PC-9 (cell line): ENCODE measurements around the gene PTPRA. TPM values are rescaled to one million over a fixed set of nuclear protein-coding genes. Genes with fewer than 3 reads are reported as not detected.
A peak's percentile ranks its signal among the peaks of the same experiment; 100 is the strongest.

Experiments used
- Bru-seq: library from RNA; stranded (reverse); fragments of 400-500 nt; gene quantifications from one replicate; lab custom pipeline; 2021; lab: Mats Ljungman, UMichigan
- BruChase-seq, 2 experiments: library from RNA; stranded (reverse); fragments of 400-500 nt; gene quantifications; one replicate each; lab custom pipeline; 2021; lab: Mats Ljungman, UMichigan
- BruUV-seq: library from RNA; stranded (reverse); fragments of 400-500 nt; replicated peaks from 2 replicates; lab custom pipeline; 2021; lab: Mats Ljungman, UMichigan
- CTCF ChIA-PET: fragments of 300-600 bp; sonication (Branson Sonifier 250); formaldehyde crosslinking; loops from one replicate; lab custom pipeline; 2022; ENCODE audit warnings: antibody characterized with exemption; lab: Charles Lee
- POLR2A ChIA-PET: fragments of 300-600 bp; sonication (Branson Sonifier 250); formaldehyde crosslinking; loops from one replicate; lab custom pipeline; 2022; ENCODE audit warnings: antibody characterized with exemption; ENCODE audit not compliant: unreplicated experiment; lab: Charles Lee
- DNase-seq, 2 experiments: peaks; one replicate each; pipeline versions ENCODE4 v3.0.0 to v3.0.0-alpha.2; 2015 to 2022; ENCODE audit warnings: mixed read lengths in 1 of 2
- H2AFZ ChIP-seq: fragments of 200-600 bp; sonication (generic); 2 replicates; pipeline ENCODE4 v1.8.1; 2017; ENCODE audit warnings: antibody characterized with exemption
- H3F3A ChIP-seq: fragments of 200-600 bp; sonication (generic); 2 replicates; pipeline ENCODE4 v1.8.1; 2017; ENCODE audit warnings: antibody characterized with exemption, mild to moderate bottlenecking, low read depth; ENCODE audit not compliant: insufficient read depth
- H3K27ac ChIP-seq: fragments of 200-600 bp; sonication (generic); 2 replicates; pipeline ENCODE4 v1.6.1; 2016; ENCODE audit warnings: mixed run types
- H3K27me3 ChIP-seq: fragments of 200-600 bp; sonication (generic); 2 replicates; pipeline ENCODE4 v1.6.1; 2016; ENCODE audit warnings: low read depth, mixed run types; ENCODE audit not compliant: insufficient read depth
- H3K36me3 ChIP-seq: fragments of 200-600 bp; sonication (generic); 2 replicates; pipeline ENCODE4 v1.6.1; 2016; ENCODE audit warnings: low read depth, mixed run types
- H3K4me1 ChIP-seq: fragments of 200-600 bp; sonication (generic); replicated peaks from 2 replicates; pipeline ENCODE4 v1.6.1; 2016; ENCODE audit warnings: mixed run types; ENCODE audit not compliant: insufficient read depth
- H3K4me2 ChIP-seq: fragments of 200-600 bp; sonication (generic); 2 replicates; pipeline ENCODE4 v1.6.1; 2017; ENCODE audit warnings: mixed run types
- H3K4me3 ChIP-seq: fragments of 200-600 bp; sonication (generic); 2 replicates; pipeline ENCODE4 v1.6.1; 2016; ENCODE audit warnings: mixed run types
- H3K79me2 ChIP-seq: fragments of 200-600 bp; sonication (generic); 2 replicates; pipeline ENCODE4 v1.6.1; 2017; ENCODE audit warnings: low read depth, mixed run types
- H3K9me2 ChIP-seq: fragments of 200-600 bp; sonication (generic); 2 replicates; pipeline ENCODE4 v1.8.1; 2017; ENCODE audit warnings: mild to moderate bottlenecking; ENCODE audit not compliant: insufficient read depth
- H3K9me3 ChIP-seq: fragments of 200-600 bp; sonication (generic); 2 replicates; pipeline ENCODE4 v1.8.1; 2016; ENCODE audit warnings: low read depth; ENCODE audit not compliant: insufficient read depth
- H4K20me1 ChIP-seq: fragments of 200-600 bp; sonication (generic); 2 replicates; pipeline ENCODE4 v1.8.1; 2017; ENCODE audit not compliant: insufficient read depth
- CTCF ChIP-seq: fragments of 200-600 bp; sonication (generic); conservative IDR thresholded peaks from 2 replicates; pipeline ENCODE4 v1.6.1; 2017; ENCODE audit warnings: mixed run types, antibody characterized with exemption, mild to moderate bottlenecking, moderate library complexity
- EZH2 ChIP-seq: fragments of 200-600 bp; sonication (generic); IDR thresholded peaks from 2 replicates; pipeline ENCODE4 v1.8.0; 2017; ENCODE audit warnings: antibody characterized with exemption, low read depth
- intact Hi-C: fragments of 100-400 bp; cut with micrococcal nuclease; formaldehyde crosslinking; loops from one replicate; pipeline ENCODE4 v1.10.0; 2022; ENCODE audit not compliant: unreplicated experiment
- long read RNA-seq: library from polyadenylated mRNA; stranded (forward); transcript quantifications from one replicate; pipeline ENCODE4 v2.0.0, GENCODE V29; 2022
- total RNA-seq: library from RNA; stranded (reverse); gene quantifications from 2 replicates; pipeline ENCODE4 v1.2.3, GENCODE V29; 2021

The PTPRA gene
- total RNA-seq (36.6 and 48.8 TPM in 2 replicates), Bru-seq, nascent RNA (percentile 78 among the genes with signal in this experiment), BruChase-seq, experiment 1, labeled RNA remaining after a 2-hour chase (percentile 70 among the genes with signal in this experiment), BruChase-seq, experiment 2, labeled RNA remaining after a 6-hour chase (percentile 66 among the genes with signal in this experiment)
- long read RNA-seq, transcript PTPRA-201 (23 exons, 3,725 nt): major isoform, 61 of 117 reads
- long read RNA-seq, partial matches to known transcripts: 8 of 117 reads
- long read RNA-seq, other reads (novel, unspliced or antisense): 45 of 117 reads

GRCh38 chr20:2873010-2873746 is at the start of gene PTPRA:
PTPRA (plus strand) TSS chr20:2873481; CDS start chr20:2964278, 90,797 bp downstream.
- Histone ChIP-seq H3K27ac (no peak within 1 kb of the TSS), H3K27me3 (no peaks in the 10 kb centered on the region), H2AFZ (peak within 1 kb of the TSS; percentile 99), H3K9me2 (no peaks in the 10 kb centered on the region), H3K36me3 (no peaks in the 10 kb centered on the region), H3K4me3 (peak within 1 kb of the TSS; percentile 100), H3K79me2 (peaks cover 42% of the 10 kb centered on the region), H3K4me2 (peak within 1 kb of the TSS; percentile 92), H3K9me3 (no peaks in the 10 kb centered on the region), H3F3A (0 out of 2 replicates have a peak, but pooled peaks cover 3% of the 10 kb centered on the region), H4K20me1 (no peaks in the 10 kb centered on the region), H3K4me1 (peaks cover 15% of the 10 kb centered on the region)
- TF ChIP-seq CTCF: no peak
- TF ChIP-seq EZH2: no peak
- TSS peak; percentile 96 for BruUV-seq
- intact Hi-C loops: no loop called here
- peak; percentile 73 to 91 for DNase-seq
- CTCF ChIA-PET: no interaction called here
- POLR2A ChIA-PET: interaction anchor here (0.6 to 0.7 kb wide), 2 partner anchors 221 to 402 kb away, joined by 4 to 6 read pairs; partner anchors contain the start of genes NOP56 and SNRPB

GRCh38 chr20:2825761-2826160 is 47.5 kb upstream of the PTPRA start:
- no peak overlapping the region for H3K4me3 ChIP-seq
- H3K27me3 ChIP-seq: no peaks in the 10 kb centered on the region
- no TSS peak for BruUV-seq
- CTCF ChIA-PET: no interaction called here
- POLR2A ChIA-PET: interaction anchor here (0.6 kb wide), 1 partner anchor 117 kb away, joined by 5 read pairs; no protein-coding TSS in a partner anchor
- no peaks in the 10 kb centered on the region for H4K20me1 ChIP-seq
- no peaks in the 10 kb centered on the region for H3F3A ChIP-seq
- H3K79me2 ChIP-seq: no peaks in the 10 kb centered on the region
- no peak overlapping the region for H3K27ac ChIP-seq
- H3K36me3 ChIP-seq: no peaks in the 10 kb centered on the region
- no peak overlapping the region for H3K4me2 ChIP-seq
- H3K4me1 ChIP-seq: peaks cover 7% of the 10 kb centered on the region; the same call in 1 of the 2 replicates
- intact Hi-C loops: no loop called here
- no peaks in the 10 kb centered on the region for H3K9me2 ChIP-seq
- no peaks in the 10 kb centered on the region; the same call in 1 of the 2 replicates for H3K9me3 ChIP-seq
- no peak for DNase-seq
- TF ChIP-seq CTCF (no peak), EZH2 (no peak)
- no peak overlapping the region for H2AFZ ChIP-seq

- Histone ChIP-seq H4K20me1 (no peaks in the 10 kb centered on the region), H3K9me3 (no peaks in the 10 kb centered on the region; the same call in 1 of the 2 replicates), H3K36me3 (no peaks in the 10 kb centered on the region), H3K4me2 (no peak overlapping the region), H3K27me3 (no peaks in the 10 kb centered on the region), H3K27ac (no peak overlapping the region), H3K4me1 (peaks cover 8% of the 10 kb centered on the region), H2AFZ (no peak overlapping the region), H3K9me2 (no peaks in the 10 kb centered on the region), H3K79me2 (no peaks in the 10 kb centered on the region), H3F3A (peaks cover 3% of the 10 kb centered on the region), H3K4me3 (no peak overlapping the region)
- BruUV-seq: no TSS peak
- POLR2A ChIA-PET: no interaction called here
- intact Hi-C loops: no loop called here
- no peak for DNase-seq
- CTCF ChIA-PET: no interaction called here
- TF ChIP-seq CTCF: no peak
- no peak for TF ChIP-seq EZH2
Observed at GRCh38 chr20:2826655-2827054, 46.6 kb upstream of the PTPRA start.
